SK-N-MC (cell line): ENCODE data around the gene COPZ2.

Experiments used
- EZH2 ChIP-seq: fragments of 200-600 bp; sonication (generic); IDR thresholded peaks from one replicate; pipeline ENCODE4 v1.6.1; 2017; ENCODE audit warnings: antibody characterized with exemption
- FOXP2 ChIP-seq: optimal IDR thresholded peaks from 2 replicates; pipeline ENCODE3; 2011; ENCODE audit warnings: mild to moderate bottlenecking, moderate library complexity; ENCODE audit not compliant: insufficient read depth; ENCODE audit errors: extremely low read length, control extremely low read depth
- POLR2AphosphoS5 ChIP-seq: IDR thresholded peaks from 2 replicates; pipeline ENCODE4 v1.6.1; 2012; ENCODE audit warnings: mild to moderate bottlenecking, low read depth, low read length, borderline replicate concordance

- TF ChIP-seq FOXP2 (no peak), EZH2 (no peak), POLR2AphosphoS5 (no peak)
Measured at GRCh38 chr17:48038687-48039086, 1.1 kb upstream of the COPZ2 start.
